Stimulated activated CD4-positive, alpha-beta T cell treated with anti-CD3 and anti-CD28 coated beads, Interleukin-2, amount 100 ng/mL, for 48 hours (primary cell): ENCODE data around the gene COL4A4.

Experiments used
- DNase-seq, 2 donors: peaks; one replicate each; pipeline ENCODE4 v3.0.0-alpha.2; 2020

The COL4A4 gene

DNA sequence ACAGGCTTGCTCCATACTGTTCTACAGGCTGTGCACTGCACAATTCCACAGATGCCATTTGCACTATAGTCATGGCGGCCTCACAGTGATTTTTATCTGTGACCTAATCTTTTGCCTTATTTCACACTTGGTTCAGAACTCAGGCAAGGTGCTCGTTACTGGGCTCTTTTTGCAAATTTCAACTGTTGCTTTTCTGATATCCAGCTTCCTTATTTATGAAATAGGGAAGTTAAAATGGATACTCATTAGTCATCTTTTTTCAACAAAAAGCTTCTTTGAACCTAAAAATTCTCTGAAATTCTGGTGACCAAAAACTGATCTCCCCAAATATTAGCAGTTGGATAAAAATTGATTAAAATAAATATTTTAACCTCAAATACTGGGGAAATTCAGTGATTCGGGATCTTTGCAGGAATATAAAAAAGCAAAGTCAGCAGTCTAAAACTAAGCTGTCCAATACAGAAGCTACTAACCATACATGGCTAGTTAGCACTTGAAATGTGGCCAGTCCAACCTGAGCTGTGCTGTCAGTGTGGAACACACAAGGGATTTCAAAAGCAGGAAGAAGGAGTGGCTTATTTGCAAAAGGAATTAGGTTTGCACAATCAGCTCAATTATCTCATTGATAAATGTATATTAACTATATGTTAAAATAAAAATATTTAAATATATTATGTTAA lies 134.4 kb downstream of the COL4A4 start:
- DNase-seq, result no peak

DNA sequence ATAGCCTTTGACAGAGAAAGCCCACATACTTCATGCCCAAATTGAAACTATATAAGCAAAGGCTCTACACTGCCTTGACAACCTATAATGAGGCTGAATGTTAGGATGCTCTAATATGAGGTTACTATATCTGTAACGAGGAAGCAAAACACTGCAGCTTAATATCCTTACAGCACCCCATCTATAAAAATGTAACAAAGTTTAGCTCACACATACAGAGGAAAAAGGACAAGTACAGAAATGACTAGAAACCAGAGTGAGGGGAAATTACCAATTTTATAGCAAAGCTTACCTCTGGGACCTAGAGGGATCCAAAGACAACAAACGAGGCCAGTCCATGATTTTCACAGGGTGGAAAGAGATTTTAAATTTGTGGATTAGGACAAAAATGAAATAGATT lies 138.5 kb downstream of the COL4A4 start:
- no peak for DNase-seq

DNA sequence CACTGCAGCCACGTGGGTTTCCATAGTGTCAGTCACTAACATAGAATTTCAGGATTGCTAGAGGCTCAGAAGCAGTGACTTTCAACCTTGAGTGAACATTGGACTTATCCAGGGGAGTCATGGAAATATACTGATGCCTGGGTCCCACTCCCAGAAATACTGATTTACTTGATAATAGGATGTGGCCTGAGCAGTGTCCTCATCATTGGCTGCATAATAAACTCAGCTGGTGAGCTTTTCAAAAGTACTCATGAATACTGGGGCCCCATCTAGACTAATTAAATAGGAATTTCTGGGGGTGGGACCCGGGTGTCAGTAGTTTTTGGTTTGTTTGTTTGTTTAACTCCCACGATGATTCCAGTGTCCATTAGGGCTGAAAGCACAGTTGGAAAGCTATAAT lies 141.4 kb downstream of the COL4A4 start:
- no peak for DNase-seq

DNA sequence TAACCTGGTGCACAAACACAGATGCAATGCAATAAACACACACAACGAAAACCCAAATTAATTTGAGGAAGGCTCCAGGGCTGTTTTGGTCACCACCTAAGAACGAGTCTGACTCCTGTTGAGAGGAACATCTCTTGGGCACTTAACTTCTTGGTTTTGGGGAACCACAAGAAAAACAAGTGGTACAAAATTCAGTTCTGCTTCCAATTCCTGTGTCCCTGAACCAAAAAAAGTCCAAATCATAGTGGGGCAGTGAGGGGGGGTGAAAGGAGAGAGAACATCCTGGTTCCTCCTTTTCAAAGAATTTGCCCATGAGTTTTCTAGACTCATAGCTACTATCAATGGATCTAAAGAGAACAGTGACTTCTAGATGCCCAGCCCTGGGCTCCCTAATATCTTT lies 143.6 kb downstream of the COL4A4 start:
- no peak for DNase-seq

DNA sequence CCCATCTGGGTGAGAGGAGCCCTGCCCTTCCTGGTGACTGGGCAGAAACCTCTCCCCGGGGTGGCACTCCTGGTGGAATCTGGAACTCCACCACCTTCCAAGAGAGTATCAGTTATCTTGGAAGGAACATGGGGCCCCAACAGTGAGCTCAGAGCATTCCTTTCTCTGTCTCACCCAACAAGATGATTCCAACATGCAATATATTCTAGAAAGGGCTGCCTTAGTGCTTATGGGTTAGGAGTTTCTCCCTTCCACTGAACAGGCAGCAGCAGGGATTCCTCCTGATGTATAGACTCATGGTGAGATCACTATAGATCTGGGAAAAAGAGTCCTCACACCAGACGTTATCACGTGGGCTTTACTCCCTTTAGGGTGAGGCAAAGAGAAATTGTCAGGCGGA lies 147.1 kb downstream of the COL4A4 start:
- DNase-seq, result no peak

DNA sequence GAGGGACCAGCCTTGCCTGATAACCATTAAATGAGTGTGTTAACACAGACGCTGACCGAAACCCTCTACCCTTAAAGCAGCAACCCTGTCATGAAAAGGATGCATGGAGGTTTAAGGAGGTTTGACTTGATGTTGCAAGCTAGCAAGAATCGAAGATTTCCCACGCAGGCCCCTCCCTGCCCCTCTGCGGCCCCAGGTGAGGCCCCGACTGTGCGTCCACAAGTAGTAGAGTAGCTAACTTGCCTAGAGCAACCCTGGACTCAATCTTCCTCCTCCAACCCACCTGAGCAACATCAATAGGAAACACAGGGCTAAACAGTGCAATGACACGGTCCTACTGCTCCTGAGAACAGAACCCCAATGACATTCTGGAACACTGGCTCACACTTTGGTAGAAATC lies 150.1 kb downstream of the COL4A4 start:
- DNase-seq, result no peak

DNA sequence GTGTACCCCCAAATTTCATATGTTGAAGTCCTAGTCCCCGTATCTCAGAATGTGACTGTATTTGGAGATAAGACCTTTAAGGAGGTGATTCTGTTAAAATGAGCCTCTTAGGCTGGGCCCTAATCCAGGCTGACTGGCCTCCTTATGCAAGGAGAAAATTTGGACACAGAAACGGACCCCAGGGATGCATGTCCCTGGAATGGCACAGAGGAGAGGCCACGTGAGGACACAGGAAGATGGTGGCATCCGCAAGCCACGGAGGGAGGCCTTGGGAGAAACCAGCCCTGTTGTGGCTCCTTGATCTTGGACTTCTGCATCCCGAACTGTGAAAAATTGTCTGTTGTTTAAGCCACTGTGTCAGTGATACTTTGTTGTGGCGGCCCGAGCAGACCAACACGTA lies 150.7 kb downstream of the COL4A4 start:
- no peak for DNase-seq

DNA sequence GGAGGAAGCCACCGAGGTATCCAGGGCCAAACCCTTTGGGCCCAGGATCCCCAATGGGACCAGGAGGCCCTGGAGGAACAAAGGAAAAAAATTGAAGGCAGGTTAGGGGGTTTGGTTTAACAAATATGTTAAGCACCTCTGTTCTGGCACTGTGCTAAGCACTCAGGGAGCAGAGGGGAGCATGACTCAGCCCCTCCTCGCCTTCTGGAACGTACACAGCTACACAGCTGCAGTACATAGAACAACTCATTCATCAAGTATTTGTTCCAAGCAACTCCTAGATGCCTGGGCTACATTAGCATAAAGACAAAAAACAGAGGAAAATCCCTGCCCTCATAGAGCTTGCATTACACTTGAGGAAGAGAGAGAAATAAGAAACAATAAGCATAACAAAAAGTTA lies 153.6 kb downstream of the COL4A4 start:
- DNase-seq, result no peak

DNA sequence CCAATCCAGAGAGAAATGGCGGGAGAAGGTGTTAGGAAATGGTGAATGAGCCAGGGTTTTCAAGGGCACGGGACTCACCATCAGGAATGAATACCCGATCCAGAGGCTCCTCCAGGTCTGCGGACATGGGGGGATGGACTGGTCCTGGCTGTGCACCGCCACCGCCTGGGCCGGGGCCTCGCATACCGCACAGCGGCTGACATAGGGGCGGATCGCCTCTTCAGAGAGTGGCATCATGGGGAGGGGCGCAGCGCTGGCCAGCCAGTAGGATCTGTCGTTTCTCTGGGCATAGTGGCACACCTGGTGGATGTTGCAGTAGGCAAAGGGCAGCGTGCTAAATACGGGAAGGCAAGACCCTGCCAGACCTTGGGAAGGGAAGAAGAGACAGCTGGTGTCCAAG lies 156.1 kb downstream of the COL4A4 start:
- no peak for DNase-seq

DNA sequence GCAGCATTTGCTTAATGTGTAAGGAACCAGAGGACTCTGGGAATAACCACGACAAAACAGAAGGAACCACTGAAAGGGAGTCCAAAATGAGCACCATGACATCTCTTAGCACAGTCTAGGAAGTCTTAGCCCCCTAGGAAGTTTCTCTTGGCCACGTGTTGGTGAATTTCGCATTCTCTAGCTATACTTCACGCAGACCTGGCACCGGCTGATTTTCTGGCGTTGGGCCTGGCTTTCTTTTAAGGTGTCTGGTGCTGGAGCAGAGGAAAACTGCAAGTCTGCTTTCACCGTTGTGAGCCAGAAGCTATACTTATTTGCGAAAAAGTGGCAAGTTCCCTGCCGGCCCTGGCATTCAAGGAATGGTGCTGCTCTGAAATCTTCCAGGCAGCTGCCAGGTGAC lies 156.9 kb downstream of the COL4A4 start:
- DNase-seq, result no peak

DNA sequence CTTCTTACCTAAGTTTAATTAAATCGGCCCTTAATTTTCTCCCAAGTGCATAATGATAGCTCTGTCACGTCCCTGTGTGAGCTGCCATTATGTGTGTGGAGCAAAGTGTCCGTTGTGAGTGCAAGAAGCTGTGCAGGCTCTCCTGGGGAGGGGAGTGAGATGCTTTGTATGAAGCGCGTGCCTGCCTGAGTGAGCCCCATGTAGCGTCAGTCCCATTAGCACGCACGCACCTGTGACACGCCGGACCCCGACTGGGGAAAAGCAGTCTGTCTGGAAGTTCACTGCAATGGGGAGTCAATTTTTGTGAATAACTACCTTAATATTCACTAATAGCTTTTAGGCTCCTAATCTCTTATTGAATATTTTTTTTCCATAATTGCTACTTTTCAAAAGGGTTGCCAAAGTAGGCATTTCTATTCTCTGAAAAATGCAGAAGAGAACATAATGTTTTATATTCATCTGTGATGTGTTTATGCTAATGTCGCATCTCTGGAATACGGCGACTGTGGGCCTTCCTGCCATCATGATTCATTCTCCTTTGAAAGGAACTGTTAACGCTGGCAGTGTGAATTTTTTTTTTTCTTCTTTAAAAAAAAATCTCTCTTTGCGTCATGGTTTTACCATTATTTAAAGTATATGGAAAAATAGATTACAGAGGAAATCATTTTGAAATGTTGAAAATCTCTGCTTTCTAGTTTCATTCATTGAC lies 157.7 kb downstream of the COL4A4 start:
- no peak for DNase-seq

DNA sequence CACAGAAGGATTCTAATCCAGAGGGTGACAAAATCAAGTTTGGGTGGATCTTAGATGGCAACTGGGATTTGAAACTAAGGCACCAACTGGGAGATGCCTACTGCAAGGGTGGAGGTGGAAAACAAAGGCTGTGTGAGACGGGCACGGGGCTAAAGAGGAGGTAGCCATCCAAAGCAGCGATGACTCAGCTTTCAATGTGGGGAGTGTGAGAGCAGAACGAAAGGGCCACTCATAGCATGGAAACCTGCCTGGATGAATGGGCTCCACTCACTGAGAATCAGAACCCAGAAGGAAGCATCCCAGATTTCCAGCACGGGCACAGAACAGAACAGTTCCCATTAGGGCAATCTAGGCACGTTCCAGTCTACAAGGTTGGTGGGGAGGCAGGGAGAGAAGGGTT lies 159.5 kb downstream of the COL4A4 start:
- DNase-seq, result no peak

DNA sequence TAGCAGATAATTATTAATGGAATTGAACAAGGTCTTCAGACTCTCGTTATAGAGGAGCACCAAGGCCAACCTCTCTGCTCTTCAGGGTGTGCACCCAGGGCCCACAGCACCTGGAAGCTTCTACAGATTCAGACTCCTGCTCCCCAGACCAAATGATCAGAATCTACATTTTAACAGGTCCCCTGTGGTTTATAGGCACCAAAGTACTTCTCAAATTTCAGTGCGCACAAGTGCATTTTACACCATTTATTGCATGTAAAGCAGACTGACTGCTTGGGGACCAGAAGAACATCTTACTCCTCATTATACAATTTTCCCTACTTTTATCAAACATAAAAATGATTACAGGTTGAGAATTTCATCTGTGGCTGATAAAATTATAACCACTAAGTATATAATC lies 163.9 kb downstream of the COL4A4 start:
- no peak for DNase-seq

DNA sequence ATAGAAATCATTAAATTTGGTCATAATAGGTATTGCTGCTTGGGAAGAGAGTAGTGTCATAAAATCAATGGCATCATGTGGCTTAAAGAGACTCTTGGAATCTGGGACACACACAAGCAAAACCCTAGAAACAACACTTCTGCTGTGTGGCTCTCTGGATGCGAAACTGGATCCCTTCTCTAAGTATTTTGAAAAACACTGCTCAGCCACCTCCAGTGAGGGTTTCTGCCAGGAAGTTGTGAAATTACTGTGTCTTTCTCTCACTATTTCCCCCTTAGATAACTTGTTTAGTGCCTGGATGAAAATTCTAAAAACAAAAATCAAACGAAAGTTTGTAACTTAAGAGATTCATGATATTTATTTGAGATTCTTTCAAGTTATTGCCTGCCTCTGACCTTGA lies 164.3 kb downstream of the COL4A4 start:
- DNase-seq, result no peak

DNA sequence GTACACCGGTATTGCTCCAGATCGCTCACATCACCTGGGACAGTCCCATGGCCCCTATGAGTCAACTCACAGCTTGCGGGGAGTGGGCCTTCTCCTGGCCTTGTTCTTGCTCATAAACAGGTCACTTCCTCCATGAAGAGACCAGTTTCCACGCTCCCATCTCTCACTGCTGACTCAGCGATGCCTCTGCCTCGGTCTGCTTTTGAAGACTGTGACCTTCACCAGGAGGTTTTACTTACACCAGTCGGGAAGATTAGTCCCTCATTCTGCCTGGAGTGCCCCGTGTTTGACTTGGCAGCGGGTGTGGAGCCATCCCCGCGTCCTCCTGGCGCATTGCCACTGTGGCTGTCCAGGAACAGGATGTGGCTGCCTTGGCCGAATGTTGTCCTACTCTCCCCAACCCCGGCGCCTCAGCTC lies 168.4 kb downstream of the COL4A4 start:
- DNase-seq, result peak; percentile 35 to 44

DNA sequence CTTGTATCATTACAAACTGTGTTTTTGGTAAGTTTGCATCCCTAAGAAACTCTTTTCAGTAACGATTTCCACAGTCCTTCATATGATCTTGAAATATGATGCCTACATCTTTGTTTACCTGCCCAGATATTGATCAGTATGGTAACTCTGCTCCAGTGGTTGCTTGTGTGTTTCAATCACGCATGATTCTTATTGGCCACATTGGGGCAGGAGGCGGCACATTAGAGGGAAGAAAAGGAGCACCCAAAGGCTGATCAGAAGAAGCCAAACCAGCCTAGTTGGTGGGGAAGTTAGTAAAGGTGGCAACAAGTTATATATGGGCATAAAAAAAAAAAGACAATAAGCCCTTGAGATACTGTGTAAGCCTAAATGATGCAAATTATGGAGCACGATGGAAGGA lies 169.2 kb downstream of the COL4A4 start:
- DNase-seq, result no peak

DNA sequence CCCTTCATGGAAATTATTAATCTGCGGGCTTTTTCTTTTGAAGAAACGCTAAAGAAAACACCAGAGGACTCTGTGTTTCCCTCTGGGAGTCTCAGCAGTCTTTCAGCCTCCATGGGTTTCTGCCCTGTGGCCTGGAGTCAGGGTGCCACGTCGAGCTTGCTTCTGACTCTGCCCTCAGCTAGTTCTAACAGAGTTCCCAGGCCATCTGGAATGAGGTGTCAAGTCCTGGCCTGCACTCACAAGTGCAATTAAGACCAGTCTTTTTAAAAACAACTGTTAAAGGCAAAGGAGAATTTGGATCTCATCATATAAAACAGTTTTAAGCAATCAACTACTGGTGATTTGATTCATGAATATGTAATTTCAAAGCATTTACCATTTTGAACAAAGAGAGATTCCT lies 170.8 kb downstream of the COL4A4 start:
- no peak for DNase-seq

DNA sequence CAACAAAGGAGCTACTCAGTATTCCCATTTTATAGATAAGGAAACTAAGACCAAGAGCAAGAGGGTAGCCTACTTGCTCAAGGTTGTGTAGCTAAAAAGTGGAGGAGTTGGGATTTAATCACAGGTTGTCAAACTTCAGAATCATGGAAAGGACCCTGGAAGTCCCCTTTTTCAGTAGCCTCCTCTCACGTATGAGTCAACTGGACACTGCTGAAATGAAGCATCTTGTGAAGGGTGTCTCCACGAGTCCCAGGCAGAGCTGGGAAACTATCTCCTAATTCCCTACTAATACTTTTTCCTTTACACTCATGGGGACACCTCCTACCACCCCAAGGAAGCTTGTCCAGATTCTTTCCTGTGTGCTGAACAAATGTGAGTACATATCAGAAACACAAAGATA lies 172.3 kb downstream of the COL4A4 start:
- no peak for DNase-seq

DNA sequence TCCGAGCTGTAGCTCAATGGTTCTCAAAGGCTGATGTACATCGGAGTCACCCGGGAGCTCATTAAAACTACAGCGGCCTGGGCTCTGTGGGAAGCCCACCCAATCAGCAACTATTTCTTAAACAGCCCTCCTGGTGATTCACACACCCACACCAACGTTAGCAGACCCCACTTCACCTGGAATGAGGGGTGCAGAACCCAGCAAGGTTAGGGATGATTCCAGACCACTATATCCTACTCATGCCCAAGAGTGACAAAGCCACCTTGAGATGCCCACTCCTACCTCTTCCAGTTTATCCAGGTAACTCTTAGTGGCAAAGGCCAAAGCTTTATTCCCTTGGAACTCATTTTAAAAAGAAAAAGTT lies 178.4 kb downstream of the COL4A4 start:
- DNase-seq, result no peak

DNA sequence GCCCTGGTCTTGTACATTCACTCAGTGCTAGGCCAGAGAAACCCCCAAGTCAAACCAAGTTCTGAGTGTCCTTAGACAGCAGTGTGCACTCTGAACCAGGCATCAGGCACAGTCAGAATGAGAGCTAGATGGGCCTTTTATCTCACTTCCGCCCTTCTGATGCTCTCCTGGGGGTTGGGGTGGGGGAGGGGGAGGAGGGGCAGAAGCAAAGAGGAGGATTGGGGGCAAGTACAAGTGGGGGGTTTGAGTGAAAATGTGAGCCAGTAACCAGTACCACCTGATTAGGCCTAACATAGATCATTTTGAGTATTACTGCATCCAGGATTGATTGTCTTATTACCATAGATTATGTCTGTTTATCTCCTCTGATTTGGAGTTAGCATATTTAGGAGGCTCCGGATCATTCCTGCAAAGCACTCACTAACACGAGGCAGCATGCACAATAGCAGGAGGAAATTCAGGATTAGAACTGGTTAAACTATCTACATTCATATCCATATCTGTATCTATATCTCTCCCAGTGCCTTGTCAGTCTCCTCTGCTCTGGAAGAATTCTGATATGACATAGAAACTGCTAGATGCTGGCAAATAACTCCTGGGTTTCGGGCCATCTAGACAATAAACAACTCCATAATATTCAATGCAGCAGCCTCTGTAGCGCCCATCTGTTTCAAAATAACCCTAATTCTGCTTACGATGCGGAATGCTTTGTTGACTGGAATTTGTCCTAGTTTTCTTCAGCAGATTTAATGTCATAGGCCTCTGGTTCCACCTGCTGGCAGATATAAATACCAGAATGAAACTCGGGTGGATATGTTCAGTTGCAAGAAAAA lies 179.0 kb downstream of the COL4A4 start:
- DNase-seq, result no peak

DNA sequence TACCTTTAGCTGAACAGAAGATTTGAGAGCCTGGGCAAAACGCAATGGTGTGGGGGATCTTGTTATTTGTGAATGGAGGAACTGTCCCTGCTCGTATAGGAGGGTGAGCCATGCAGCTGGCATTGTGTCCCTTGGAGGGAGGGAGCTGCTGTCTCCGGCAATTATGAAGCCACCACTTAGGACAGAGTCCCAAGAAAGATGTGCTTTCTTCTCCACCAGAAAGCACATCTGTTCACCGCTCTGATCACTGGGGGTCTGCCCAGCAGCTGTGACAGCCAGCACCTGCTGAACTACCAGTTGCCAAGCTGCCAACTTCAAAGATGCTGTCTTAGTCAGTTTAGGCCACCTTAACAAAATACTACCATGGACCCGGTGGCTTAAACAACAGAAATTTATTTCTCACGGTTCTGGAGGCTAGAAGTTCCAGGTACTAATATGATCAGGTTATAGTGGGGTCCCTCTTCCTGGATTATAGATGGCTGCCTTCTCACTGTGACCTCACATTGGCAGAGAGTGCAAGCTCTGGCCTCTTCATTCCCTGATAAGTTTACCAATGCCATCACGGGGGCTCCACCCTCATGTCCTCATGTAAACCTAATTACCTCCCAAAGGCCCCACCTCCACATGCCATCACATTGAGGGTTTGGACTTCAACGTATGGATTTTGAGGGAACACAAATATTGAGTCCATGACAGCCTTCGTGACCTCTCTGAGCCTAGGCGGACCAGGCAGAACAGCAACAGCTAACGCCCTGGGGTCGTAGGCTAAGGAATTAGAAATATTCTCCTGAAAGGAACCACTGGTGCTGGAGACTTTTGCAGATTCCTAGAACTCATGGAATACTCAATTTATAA lies 179.9 kb downstream of the COL4A4 start:
- no peak for DNase-seq

DNA sequence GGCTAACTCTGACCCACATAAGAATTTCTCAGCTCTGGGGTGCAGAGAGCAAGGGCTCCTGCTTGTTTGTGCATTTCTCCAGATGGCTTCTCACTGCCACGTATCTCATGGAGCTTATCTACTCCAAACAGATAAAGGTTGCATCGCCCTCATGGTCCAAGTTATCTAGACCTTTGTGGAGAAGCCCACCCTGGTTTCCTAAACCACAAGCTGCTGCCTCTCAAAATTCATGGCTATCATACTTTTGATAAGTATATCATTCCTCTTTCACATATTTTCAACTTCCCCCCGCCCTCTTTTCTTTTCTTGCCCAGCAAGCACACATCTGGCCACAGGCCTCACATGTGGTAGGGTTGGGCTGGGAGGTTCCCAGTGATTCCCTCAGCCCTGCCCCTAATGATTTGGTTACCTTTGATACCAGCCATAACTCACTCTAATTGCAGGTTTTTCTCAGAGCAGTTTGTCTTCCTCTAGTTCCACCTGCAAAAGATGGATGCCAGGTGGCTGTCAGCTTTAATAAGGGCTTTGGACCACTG lies 182.1 kb downstream of the COL4A4 start:
- DNase-seq, result no peak

DNA sequence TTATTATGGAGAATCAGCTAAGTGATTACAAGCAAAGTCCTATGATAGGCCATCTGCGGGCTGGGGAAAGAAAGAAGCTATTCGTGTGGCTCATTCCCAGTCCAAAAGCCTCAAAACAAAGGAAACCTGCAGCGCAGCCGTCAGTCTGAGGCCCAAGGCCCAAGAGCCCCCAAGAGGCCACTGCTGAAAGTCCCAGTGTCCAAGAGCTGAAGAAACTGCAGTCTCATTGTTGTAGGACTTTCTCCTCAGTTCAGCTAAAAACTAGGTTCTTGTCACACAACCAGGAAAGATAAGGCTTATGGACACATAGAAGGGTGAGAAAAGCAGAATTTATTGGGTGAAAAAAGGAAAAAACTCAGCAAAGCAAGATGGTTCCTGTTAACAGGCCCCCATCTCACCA lies 185.0 kb downstream of the COL4A4 start:
- DNase-seq, result no peak
